GM12878 (cell line): ENCODE data around the gene GAD2. TPM values are rescaled to one million over a fixed set of nuclear protein-coding genes. Genes with fewer than 3 reads are reported as not detected.

Source experiments
- ATAC-seq: fragments of 200-7000 bp; cut with Tn5 transposase; 3 replicates; pipeline ENCODE4 v1.9.1; 2020; ENCODE audit warnings: mild to moderate bottlenecking, moderate library complexity
- BruUV-seq: library from RNA; stranded (reverse); fragments of 400-500 nt; replicated peaks from 2 replicates; lab custom pipeline; 2021; lab: Mats Ljungman, UMichigan
- CTCF ChIA-PET: fragments of 300-600 bp; sonication (Branson Sonifier 250); formaldehyde crosslinking; extraction: SDS; loops from one replicate; lab custom pipeline; 2021; ENCODE audit warnings: inconsistent platforms; lab: Yijun Ruan, JAX
- POLR2A ChIA-PET: fragments of 350-600 bp; formaldehyde crosslinking; extraction: SDS; loops from one replicate; lab custom pipeline; 2021; ENCODE audit warnings: inconsistent platforms; lab: Charles Lee
- RAD21 ChIA-PET: fragments of 300-600 bp; sonication (Branson Sonifier 250); formaldehyde crosslinking; loops from one replicate; lab custom pipeline; 2023; ENCODE audit warnings: antibody characterized with exemption; ENCODE audit not compliant: unreplicated experiment; lab: Charles Lee
- SMC1A ChIA-PET: fragments of 300-600 bp; sonication (Branson Sonifier 250); formaldehyde crosslinking; loops from one replicate; lab custom pipeline; 2023; ENCODE audit not compliant: unreplicated experiment, uncharacterized antibody; lab: Charles Lee
- DNase-seq: peaks from one replicate; pipeline ENCODE4 v3.0.0-alpha.2; 2011; ENCODE audit warnings: low read depth, low spot score
- FAIRE-seq: peaks from 3 replicates; lab custom pipeline; 2011; peaks lifted over from hg19 to GRCh38; lab: Jason Lieb, UNC
- H2AFZ ChIP-seq: 2 replicates; pipeline ENCODE4 v1.6.0; 2011; ENCODE audit warnings: low read depth, low read length, control low read depth; ENCODE audit not compliant: control insufficient read depth
- H3K27ac ChIP-seq: 2 replicates; pipeline ENCODE4 v1.5.1; 2011; ENCODE audit warnings: control low read depth; ENCODE audit not compliant: control insufficient read depth, insufficient read depth
- H3K27me3 ChIP-seq, 2 experiments: replicated peaks in 1 of 2; 2 replicates each; pipeline versions ENCODE4 v1.6.0 to v1.6.1; 2011; ENCODE audit warnings: low read length in 1 of 2; ENCODE audit not compliant: control insufficient read depth in 2 of 2, insufficient read depth in 2 of 2
- H3K36me3 ChIP-seq, 2 experiments: 2 replicates each; pipeline ENCODE4 v1.5.1; 2011; ENCODE audit warnings: low read length in 1 of 2; ENCODE audit not compliant: control insufficient read depth in 2 of 2, insufficient read depth in 2 of 2
- H3K4me1 ChIP-seq: 2 replicates; pipeline ENCODE4 v1.6.1; 2011; ENCODE audit warnings: mild to moderate bottlenecking, low read length, moderate library complexity, mixed read lengths; ENCODE audit not compliant: control insufficient read depth, insufficient read depth
- H3K4me2 ChIP-seq: 2 replicates; pipeline ENCODE4 v1.6.0; 2011; ENCODE audit warnings: control low read depth; ENCODE audit not compliant: control insufficient read depth, insufficient read depth
- H3K4me3 ChIP-seq: fragments of 200-600 bp; sonication (generic); 2 replicates; pipeline ENCODE4 v1.5.1; 2016
- H3K79me2 ChIP-seq: 2 replicates; pipeline ENCODE4 v1.6.0; 2011; ENCODE audit warnings: low read length; ENCODE audit not compliant: control insufficient read depth, insufficient read depth
- H3K9ac ChIP-seq: 2 replicates; pipeline ENCODE4 v1.8.0; 2011; ENCODE audit warnings: low read length, control low read depth, mixed read lengths; ENCODE audit not compliant: control insufficient read depth, insufficient read depth
- H3K9me3 ChIP-seq: replicated peaks from 3 replicates; pipeline ENCODE4 v1.5.1; 2011; ENCODE audit warnings: mild to moderate bottlenecking, low read length; ENCODE audit not compliant: control insufficient read depth, insufficient read depth
- H4K20me1 ChIP-seq: 2 replicates; pipeline ENCODE4 v1.6.0; 2011; ENCODE audit not compliant: control insufficient read depth, insufficient read depth
- ASH2L ChIP-seq: fragments of 300-600, 200-600 bp; sonication (generic); IDR thresholded peaks from 2 replicates; pipeline ENCODE4 v1.6.1; 2017; ENCODE audit warnings: low read depth, mild to moderate bottlenecking, borderline replicate concordance
- CUX1 ChIP-seq: IDR thresholded peaks from 2 replicates; pipeline ENCODE4 v1.6.1; 2012; ENCODE audit warnings: improper control_type of control experiment, low read depth, low read length; ENCODE audit not compliant: insufficient replicate concordance
- EED ChIP-seq: sonication (generic); IDR thresholded peaks from 2 replicates; pipeline ENCODE4 v1.6.1; 2016; ENCODE audit warnings: antibody characterized with exemption, low read depth
- ESRRA ChIP-seq: IDR thresholded peaks from 2 replicates; pipeline ENCODE4 v1.6.1; 2012; ENCODE audit warnings: mild to moderate bottlenecking, low read length, improper control_type of control experiment
- HDAC6 ChIP-seq: fragments of 200-600 bp; sonication (generic); IDR thresholded peaks from one replicate; pipeline ENCODE4 v1.8.0; 2017; ENCODE audit warnings: antibody characterized with exemption; ENCODE audit not compliant: unreplicated experiment
- KDM1A ChIP-seq: fragments of 200-600 bp; sonication (generic); IDR thresholded peaks from 2 replicates; pipeline ENCODE4 v1.6.1; 2016; ENCODE audit warnings: borderline replicate concordance
- RAD51 ChIP-seq: fragments of 450-650 bp; IDR thresholded peaks from 2 replicates; pipeline ENCODE4 v1.6.1; 2016; ENCODE audit warnings: moderate library complexity, mild to moderate bottlenecking, inconsistent platforms
- RB1 ChIP-seq: fragments of 450-650 bp; formaldehyde crosslinking; IDR thresholded peaks from 2 replicates; pipeline ENCODE4 v1.6.1; 2017; ENCODE audit warnings: mild to moderate bottlenecking, borderline replicate concordance
- WGBS: methylation state at CpG from one replicate; pipeline ENCODE4 v1.1.6; 2016; ENCODE audit warnings: low lambda C conversion rate; ENCODE audit not compliant: insufficient replicate concordance, insufficient coverage; ENCODE audit errors: missing lambda C conversion rate; 5-methylcytosine and 5-hydroxymethylcytosine counted together
- in situ Hi-C: fragments of 300-500 bp; cut with MboI; formaldehyde crosslinking; loops from 9 replicates; pipeline ENCODE4 v1.14.3; 2018; ENCODE audit warnings: mixed read lengths
- intact Hi-C: fragments of 100-400 bp; cut with micrococcal nuclease; formaldehyde crosslinking; loops from one replicate; pipeline ENCODE4 v1.14.2; 2022; ENCODE audit not compliant: unreplicated experiment
- polyA plus RNA-seq, 11 experiments: library from polyadenylated mRNA; depleted of rRNA in 4 of 11; unstranded in 6 of 11; stranded (reverse) in 5 of 11; fragments of >200 nt; fragmentation: Nextera tagmentation in 4 of 11; fragmentation: Illumina TruSeq in 1 of 11; extraction: Ambion mirVana in 4 of 11; extraction: Trizol in 1 of 11; gene quantifications; 1 replicate in 1 of 11; 2 replicates in 10 of 11; pipeline versions ENCODE4 v1.2.1 to v1.2.3, GENCODE V29; 2011 to 2016; ENCODE audit warnings: inconsistent platforms in 2 of 11, missing spikeins in 2 of 11, low read depth in 1 of 11
- total RNA-seq, 4 experiments: library from RNA; depleted of rRNA in 3 of 4; stranded (reverse); fragments of >200 nt in 3 of 4; fragmentation: Illumina TruSeq in 1 of 4; extraction: Trizol in 1 of 4; gene quantifications; 2 replicates each; pipeline versions ENCODE4 v1.2.1 to v1.2.3, GENCODE V29; 2013 to 2021
- TF ChIP-seq, protein P1 (sequence below): IDR thresholded peaks from 2 replicates; pipeline ENCODE4 v1.6.1; 2011; ENCODE audit warnings: low read depth, low read length, improper control_type of control experiment, borderline replicate concordance

GAD2 gene
- total and polyA plus RNA-seq, 10 of the 15 experiments (the other 5 are each of a cell fraction or from before 2014, with no cell fraction given), result not detected

DNA sequence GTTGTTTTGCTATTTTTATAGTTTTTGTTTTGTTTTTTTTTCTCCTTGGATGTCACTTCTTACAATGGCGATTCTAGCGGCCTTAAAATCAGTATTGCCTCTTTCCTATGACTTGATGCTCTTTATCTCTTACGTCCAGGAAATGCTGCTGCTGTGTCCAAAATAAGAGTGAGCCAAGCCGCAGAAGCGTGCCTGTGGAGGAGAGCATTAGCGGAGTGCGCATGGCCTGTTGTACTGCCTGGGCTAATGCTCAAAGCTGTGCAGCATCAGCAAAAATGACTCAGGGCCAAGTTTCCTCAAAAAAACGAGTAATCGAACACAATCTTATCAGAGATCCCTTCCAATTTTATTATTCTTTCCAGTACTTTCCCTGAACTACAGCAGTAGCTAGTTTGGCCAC lies 18.5 kb upstream of the GAD2 start:
- Histone ChIP-seq H3K4me2 (no peak overlapping the region), H3K4me3 (no peak overlapping the region), H3K27ac (no peak overlapping the region), H3K36me3 (no peaks in the 10 kb centered on the region), H3K9ac (no peak overlapping the region), H4K20me1 (no peaks in the 10 kb centered on the region), H3K79me2 (no peaks in the 10 kb centered on the region), H3K9me3 (no peaks in the 10 kb centered on the region), H2AFZ (no peak overlapping the region), H3K27me3 (no peaks in the 10 kb centered on the region), H3K4me1 (no peaks in the 10 kb centered on the region)
- no peak for DNase-seq
- ChIA-PET RAD21 (no interaction called here), POLR2A (no interaction called here), SMC1A (no interaction called here), CTCF (interaction anchor here (1.2 kb wide), 1 partner anchor 334 kb away, joined by 3 read pairs; no protein-coding TSS in a partner anchor)
- no peak for ATAC-seq
- no TSS peak for BruUV-seq
- FAIRE-seq, result no peak
- in situ Hi-C loops, result no loop called here
- intact Hi-C loops, result no loop called here
- WGBS, result 56% methylated on average over 9 of the region's 9 CpGs
- TF ChIP-seq HDAC6 (no peak), ASH2L (no peak), CUX1 (no peak), RAD51 (no peak), ESRRA (no peak), RB1 (no peak), KDM1A (no peak), EED (no peak)
- TF ChIP-seq, protein P1, sequence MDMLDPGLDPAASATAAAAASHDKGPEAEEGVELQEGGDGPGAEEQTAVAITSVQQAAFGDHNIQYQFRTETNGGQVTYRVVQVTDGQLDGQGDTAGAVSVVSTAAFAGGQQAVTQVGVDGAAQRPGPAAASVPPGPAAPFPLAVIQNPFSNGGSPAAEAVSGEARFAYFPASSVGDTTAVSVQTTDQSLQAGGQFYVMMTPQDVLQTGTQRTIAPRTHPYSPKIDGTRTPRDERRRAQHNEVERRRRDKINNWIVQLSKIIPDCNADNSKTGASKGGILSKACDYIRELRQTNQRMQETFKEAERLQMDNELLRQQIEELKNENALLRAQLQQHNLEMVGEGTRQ, result no peak
